Measurements from ENCODE around the gene MYL12A. TPM values are rescaled to one million over a fixed set of nuclear protein-coding genes. Genes with fewer than 3 reads are reported as not detected.

Gene MYL12A
- total and polyA plus RNA-seq, 11 donors: 1,642 to 7,537 (median 4,261) TPM

- ATAC-seq (peak; percentile 48 to 78 (median 60)), DNase-seq (peak in 3 of 5 donors; percentile 47 to 70 (median 60))
- Histone ChIP-seq H3K4me1 (peaks cover 0 to 14% (median 0%) of the 10 kb centered on the region in 12 donors), H3K27me3 (no peaks in the 10 kb centered on the region), H3K36me3 (no peaks in the 10 kb centered on the region), H3K4me3 (no peak overlapping the region), H3K27ac (peak overlapping the region in 6 of 12 donors; percentile 7 to 50 (median 42)), H3K9me3 (no peaks in the 10 kb centered on the region)
- 36 to 71% (median 51%) methylated on average over 2 to 3 of the region's 3 CpGs for WGBS, 4 donors
- intact Hi-C loops (cut with DNase I): loop anchor here in 2 of 10 donors (2.0 to 5.0 kb wide), 2 partner anchors 17 to 37 kb away; no protein-coding TSS in a partner anchor
- TF ChIP-seq CTCF (IDR thresholded peaks at IDR 0.05): no peak
- no peak for TF ChIP-seq POLR2A (IDR thresholded peaks at IDR 0.05)
These were observed 23.4 kb upstream of the MYL12A start for GRCh38 chr18:3224223-3224622.

- Histone ChIP-seq H3K27me3 (no peaks in the 10 kb centered on the region), H3K4me1 (peaks cover 0 to 9% (median 0%) of the 10 kb centered on the region in 12 donors), H3K36me3 (no peaks in the 10 kb centered on the region), H3K27ac (peak overlapping the region in 1 of 12 donors; percentile 30), H3K4me3 (no peak overlapping the region), H3K9me3 (no peaks in the 10 kb centered on the region)
- intact Hi-C loops (cut with DNase I): loop anchor here in 1 of 10 donors (2.0 kb wide), 1 partner anchor 15 kb away; no protein-coding TSS in a partner anchor
- no peak for TF ChIP-seq CTCF (IDR thresholded peaks at IDR 0.05)
- no peak for TF ChIP-seq POLR2A (IDR thresholded peaks at IDR 0.05)
- DNase-seq: no peak
- no peak for ATAC-seq
- WGBS, 4 donors: 85 to 98% (median 95%) methylated on average over 3 of the region's 3 CpGs
These were observed 22.0 kb upstream of the MYL12A start for GRCh38 chr18:3225588-3225987.

GRCh38 chr18:3226048-3226447, 21.6 kb upstream of the MYL12A start:
- Histone ChIP-seq H3K27ac (peak overlapping the region in 1 of 12 donors; percentile 30), H3K4me1 (peaks cover 0 to 10% (median 0%) of the 10 kb centered on the region in 12 donors), H3K4me3 (no peak overlapping the region), H3K27me3 (no peaks in the 10 kb centered on the region), H3K9me3 (no peaks in the 10 kb centered on the region), H3K36me3 (no peaks in the 10 kb centered on the region)
- TF ChIP-seq CTCF (IDR thresholded peaks at IDR 0.05) (no peak), POLR2A (IDR thresholded peaks at IDR 0.05) (no peak)
- DNase-seq (no peak), ATAC-seq (peak in 2 of 4 donors; percentile 2 to 45)
- WGBS, 4 donors: 85 to 90% (median 87%) methylated on average over 6 of the region's 6 CpGs
- intact Hi-C loops (cut with DNase I): no loop called here

- ATAC-seq: no peak
- H3K27me3 ChIP-seq: no peaks in the 10 kb centered on the region
- H3K9me3 ChIP-seq: no peaks in the 10 kb centered on the region
- H3K27ac ChIP-seq: no peak overlapping the region
- 87 to 90% (median 89%) methylated on average over 9 of the region's 9 CpGs for WGBS, 4 donors
- no peaks in the 10 kb centered on the region for H3K36me3 ChIP-seq
- DNase-seq: no peak
- no peak overlapping the region for H3K4me3 ChIP-seq
- intact Hi-C loops (cut with DNase I): loop anchor here in 2 of 10 donors (10.0 kb wide), 3 partner anchors 46 to 86 kb away; no protein-coding TSS in a partner anchor
- TF ChIP-seq POLR2A (IDR thresholded peaks at IDR 0.05): no peak
- TF ChIP-seq CTCF (IDR thresholded peaks at IDR 0.05): no peak
- H3K4me1 ChIP-seq: peaks cover 0 to 10% (median 0%) of the 10 kb centered on the region in 12 donors
These were observed 16.9 kb upstream of the MYL12A start for GRCh38 chr18:3230401-3231334.

Measured in heart left ventricle (tissue), 16 donors.